GM18502 (cell line): Measurements from ENCODE around the gene TBC1D22A.
"Not testable (repeated sequence)": the region's sequence is repeated elsewhere in the genome, so short reads cannot be mapped to it uniquely, and the experiment has no call there.

ENCODE experiments used
- ATAC-seq: cut with Tn5 transposase; IDR thresholded peaks from one replicate; pipeline ENCODE4 v1.9.1; 2021; ENCODE audit warnings: mild to moderate bottlenecking; ENCODE audit not compliant: unreplicated experiment, poor library complexity

TBC1D22A gene

GRCh38 chr22:47046411-47047065 lies 284.1 kb downstream of the TBC1D22A start:
- no peak for ATAC-seq

GRCh38 chr22:47047321-47048122 lies 285.1 kb downstream of the TBC1D22A start:
- ATAC-seq: no peak

DNA sequence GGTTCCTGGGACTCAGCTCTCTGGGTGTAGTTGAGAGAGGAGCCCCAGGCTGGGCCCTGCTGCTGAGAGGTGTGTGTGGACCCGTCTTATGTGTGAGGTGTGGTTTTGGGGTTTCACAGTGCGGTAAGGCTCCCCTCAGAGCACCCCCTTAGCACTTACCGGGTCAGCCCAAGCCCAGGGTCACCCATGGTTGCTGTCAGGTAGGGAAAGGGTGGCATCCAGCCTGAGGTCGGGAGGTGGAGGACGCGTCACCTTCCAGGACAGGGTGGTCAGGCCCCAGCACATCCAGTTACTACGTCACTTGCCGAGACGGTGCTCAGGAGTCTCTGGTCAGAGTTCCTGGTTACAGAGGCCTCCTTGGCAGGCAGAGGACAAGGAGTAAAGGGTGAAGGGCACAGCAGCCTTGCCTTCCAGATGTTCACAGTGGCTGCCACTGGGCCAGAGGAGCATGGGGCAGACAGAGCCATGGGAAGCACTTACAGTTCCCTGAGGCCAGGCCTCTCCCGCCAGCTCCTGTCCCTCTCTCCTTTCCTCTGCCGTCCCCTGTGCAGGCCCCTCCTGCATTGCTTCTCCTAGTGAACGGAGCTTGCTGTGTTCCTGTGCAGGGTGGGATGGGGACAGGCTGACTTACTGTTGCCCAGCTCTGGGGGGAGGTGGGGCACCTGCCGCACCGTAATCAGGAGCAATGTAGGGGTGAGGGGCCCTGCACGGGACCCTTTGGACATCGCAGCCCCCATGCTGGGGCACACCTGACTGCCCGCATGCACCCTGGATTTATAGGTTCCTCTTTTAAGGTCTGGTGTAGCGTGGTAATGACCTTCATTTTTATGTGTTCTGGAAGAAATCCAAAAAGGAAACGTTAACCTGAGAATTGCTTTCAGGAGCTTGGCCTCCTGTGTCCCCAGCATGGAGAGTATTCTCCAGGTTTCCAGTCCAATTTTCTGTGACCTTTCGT lies 285.9 kb downstream of the TBC1D22A start:
- no peak for ATAC-seq

GRCh38 chr22:47049078-47049624 lies 286.7 kb downstream of the TBC1D22A start:
- no peak for ATAC-seq

DNA sequence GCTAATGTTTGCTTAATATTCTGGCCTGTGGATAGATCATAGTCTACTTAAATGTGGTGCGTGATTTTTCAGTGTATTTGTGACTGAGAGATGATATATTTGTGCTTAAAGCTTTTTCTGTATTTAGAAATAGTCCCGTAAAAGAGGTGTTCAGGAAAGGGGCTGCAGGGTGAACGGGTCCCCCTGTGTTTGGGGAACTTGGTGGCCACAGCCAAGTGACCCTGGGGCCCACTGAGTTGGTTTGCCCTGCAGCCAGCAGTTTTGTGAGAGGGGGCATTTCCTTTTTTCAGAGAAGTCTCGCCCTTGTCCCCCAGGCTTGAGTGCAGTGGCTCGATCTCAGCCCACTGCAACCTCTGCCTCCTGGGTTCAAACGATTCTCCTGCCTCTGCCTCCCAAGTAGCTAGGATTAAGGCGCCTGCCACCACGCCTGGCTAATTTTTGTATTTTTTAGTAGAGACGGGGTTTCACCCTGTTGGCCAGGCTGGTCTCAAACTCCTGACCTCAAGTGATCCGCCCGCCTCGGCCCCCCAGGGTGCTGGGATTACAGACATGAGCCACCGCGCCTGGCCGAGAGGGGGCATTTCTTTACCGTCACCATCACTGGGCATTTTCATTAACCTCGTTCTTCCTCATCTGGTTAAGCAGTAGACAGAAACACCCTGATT lies 287.4 kb downstream of the TBC1D22A start:
- ATAC-seq: not testable (repeated sequence)

- no peak for ATAC-seq
These were observed 288.1 kb downstream of the TBC1D22A start for GRCh38 chr22:47050401-47051051.

- no peak for ATAC-seq
These were observed 289.1 kb downstream of the TBC1D22A start for GRCh38 chr22:47051441-47052071.

GRCh38 chr22:47052236-47053012 lies 290.0 kb downstream of the TBC1D22A start:
- no peak for ATAC-seq

- ATAC-seq: no peak
These were observed 290.7 kb downstream of the TBC1D22A start for GRCh38 chr22:47053013-47053725.

GRCh38 chr22:47053726-47054141 lies 291.3 kb downstream of the TBC1D22A start:
- ATAC-seq: no peak

GRCh38 chr22:47054231-47055072 lies 292.0 kb downstream of the TBC1D22A start:
- no peak for ATAC-seq

DNA sequence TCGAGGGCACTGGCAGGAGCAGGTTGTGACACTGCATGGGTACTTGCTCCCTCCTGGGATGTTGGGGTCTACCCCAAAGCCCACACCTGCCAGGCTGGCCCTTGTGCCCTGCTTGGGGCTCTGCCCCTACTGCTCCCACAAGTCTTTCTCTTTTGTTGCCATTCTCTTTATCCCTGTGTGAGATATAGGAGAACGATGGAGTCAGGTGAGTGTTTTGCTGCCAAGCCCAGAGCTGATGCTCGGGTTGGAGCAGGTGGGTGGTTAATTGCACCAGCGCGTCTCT lies 292.6 kb downstream of the TBC1D22A start:
- ATAC-seq: no peak

- ATAC-seq: no peak
These were observed 293.0 kb downstream of the TBC1D22A start for GRCh38 chr22:47055461-47055860.

DNA sequence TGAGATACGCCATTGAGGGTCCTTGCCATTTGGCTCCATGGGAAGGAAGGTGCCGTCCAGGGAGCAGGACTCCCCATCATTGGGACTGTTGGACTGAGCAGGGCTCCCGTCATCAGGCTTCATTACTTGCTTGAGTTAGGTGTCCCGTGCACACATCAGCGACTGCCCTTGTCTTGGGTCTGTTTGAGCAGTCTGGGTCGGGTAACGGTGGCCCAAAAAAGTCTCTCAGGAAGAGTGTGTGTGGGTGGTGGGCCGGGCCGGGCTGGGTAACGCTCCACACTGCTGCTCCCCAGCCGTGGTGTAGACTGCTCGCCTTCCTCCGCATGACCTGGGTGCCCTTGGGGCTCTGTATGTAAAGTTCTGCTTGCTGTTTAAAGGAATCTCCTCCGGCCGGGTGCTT lies 293.5 kb downstream of the TBC1D22A start:
- no peak for ATAC-seq

GRCh38 chr22:47056361-47056760 lies 293.9 kb downstream of the TBC1D22A start:
- no peak for ATAC-seq

DNA sequence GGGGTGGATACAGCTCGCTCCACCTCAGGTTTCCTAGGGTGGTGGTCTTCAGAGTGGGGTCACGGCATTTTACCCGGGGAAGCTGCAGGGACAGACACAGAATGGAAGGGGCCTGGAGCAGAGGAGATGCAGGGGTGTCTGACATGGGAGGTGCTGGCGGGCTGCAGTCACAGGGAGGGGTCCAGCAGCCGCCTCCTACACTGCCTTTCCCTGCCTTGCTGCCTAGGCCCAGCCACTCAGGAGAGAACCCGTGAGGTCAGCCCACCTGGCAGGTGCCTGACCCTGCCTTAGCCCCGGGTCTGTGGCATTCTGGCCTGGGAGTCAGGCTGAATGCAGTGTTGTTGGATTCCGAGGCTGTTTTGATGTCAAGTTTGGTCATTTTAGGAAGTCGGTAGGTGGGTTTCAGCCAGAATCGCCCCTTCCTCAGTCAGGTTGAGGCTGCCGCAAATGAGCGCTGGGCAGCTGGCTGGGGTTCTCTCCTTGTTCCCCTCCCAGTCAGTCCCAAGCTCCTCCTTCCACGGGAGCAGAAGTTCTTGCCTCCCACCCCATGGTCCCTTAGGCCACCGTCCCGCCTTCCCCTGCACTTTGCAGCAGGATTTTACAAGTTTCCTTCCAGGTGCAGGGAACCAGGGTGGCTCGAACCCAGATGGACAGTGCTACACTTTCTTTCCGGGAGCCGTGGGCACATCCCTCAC lies 294.5 kb downstream of the TBC1D22A start:
- no peak for ATAC-seq
